HG02840 (cell line): ENCODE data around the gene PCDHB11.
"Not testable (repeated sequence)": the region's sequence is repeated elsewhere in the genome, so short reads cannot be mapped to it uniquely, and the experiment has no call there.

Source experiments
- ATAC-seq: cut with Tn5 transposase; IDR thresholded peaks from one replicate; pipeline ENCODE4 v1.9.1; 2021; ENCODE audit warnings: mild to moderate bottlenecking, moderate library complexity, moderate number of reproducible peaks; ENCODE audit not compliant: unreplicated experiment, low FRiP score

The PCDHB11 gene

DNA sequence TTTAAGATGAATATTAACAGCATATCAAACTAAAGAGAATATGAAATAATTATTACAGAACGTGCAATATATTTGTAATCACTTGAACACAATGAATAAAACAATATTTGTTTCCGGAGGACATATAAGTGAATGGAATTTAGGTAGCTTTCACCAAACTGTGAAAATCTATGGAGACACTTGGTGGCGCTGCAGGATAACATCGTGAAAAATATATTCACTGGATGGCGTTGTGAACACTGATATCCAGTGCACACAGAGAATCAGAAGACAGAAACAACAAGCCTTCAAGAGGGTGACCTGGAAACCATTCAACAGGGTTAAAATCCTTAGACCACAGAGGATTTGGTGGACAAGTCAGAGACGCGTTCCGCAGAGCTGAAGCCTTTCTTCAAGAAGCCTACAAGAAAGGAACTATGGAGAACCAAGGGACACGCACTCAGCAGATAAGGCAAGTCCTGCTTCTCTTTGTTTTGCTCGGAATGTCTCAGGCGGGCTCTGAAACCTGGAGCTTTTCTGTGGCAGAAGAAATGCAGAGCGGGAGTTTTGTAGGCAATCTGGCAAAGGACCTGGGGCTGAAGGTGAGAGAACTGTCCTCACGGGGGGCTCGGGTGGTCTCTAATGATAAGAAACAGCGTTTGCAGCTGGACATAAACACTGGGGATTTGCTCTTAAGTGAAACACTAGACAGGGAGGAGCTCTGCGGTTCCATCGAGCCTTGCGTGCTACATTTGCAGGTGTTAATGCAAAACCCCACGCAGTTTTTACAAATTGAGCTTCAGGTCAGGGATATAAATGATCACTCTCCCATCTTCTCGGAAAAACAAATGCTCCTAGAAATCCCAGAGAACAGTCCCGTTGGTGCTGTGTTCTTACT is at the start of gene PCDHB11:
TSS of gene PCDHB11 (plus strand) at position 269 of the 877 bp plus-strand sequence. CDS start at position 417, 148 bp downstream.
- no peak for ATAC-seq

DNA sequence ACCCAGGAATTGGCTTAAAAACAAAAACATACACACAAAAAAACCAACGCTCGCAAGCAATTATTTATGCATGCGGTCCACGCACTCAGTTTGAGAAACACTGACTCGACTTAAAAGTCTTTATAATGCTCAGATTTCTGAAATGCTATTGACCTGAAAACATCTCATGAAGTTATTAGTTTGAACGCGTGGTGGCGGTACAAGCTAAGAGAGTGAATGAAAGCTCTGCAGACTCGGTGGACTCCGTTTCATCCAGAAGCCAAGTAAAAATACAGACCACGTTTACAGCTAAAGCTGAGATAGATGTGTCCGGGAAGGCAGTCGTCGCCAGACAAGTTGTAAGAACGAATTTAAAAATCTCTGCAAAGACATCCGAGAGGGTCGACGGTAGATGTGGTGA is 49.6 kb upstream of the PCDHB11 start, which contains the start of gene PCDHB6:
TSS of gene PCDHB6 (plus strand) at position 246 of the 400 bp plus-strand sequence. CDS start 201 bp downstream, outside the sequence.
- no peak for ATAC-seq

DNA sequence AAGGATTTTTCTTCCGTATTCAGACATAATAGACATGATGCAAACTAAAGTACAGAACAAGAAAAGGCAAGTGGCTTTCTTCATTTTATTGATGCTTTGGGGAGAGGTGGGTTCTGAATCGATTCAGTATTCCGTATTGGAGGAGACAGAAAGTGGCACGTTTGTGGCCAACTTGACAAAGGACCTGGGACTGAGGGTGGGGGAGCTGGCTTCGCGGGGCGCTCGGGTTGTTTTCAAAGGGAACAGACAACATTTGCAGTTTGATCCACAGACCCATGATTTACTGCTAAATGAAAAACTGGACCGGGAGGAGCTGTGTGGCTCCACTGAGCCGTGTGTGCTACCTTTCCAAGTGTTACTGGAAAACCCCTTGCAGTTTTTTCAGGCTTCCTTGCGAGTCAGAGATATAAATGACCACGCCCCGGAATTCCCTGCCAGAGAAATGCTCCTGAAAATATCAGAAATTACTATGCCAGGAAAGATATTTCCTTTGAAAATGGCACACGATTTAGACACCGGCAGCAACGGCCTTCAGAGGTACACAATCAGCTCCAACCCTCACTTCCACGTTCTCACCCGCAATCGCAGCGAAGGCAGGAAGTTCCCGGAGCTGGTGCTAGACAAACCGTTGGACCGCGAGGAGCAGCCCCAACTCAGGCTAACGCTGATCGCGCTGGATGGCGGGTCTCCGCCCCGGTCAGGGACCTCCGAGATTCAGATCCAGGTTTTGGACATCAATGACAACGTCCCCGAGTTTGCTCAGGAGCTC is 49.0 kb upstream of the PCDHB11 start:
- no peak for ATAC-seq

DNA sequence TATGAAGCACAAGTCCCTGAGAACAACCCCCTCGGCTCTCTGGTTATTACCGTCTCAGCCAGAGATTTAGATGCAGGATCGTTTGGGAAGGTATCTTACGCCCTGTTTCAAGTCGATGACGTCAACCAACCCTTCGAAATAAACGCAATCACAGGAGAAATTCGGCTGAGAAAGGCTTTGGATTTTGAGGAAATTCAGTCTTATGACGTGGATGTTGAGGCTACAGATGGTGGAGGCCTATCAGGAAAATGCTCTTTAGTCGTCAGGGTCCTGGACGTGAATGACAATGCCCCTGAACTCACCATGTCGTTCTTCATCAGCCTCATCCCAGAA is 48.5 kb upstream of the PCDHB11 start:
- ATAC-seq = no peak

DNA sequence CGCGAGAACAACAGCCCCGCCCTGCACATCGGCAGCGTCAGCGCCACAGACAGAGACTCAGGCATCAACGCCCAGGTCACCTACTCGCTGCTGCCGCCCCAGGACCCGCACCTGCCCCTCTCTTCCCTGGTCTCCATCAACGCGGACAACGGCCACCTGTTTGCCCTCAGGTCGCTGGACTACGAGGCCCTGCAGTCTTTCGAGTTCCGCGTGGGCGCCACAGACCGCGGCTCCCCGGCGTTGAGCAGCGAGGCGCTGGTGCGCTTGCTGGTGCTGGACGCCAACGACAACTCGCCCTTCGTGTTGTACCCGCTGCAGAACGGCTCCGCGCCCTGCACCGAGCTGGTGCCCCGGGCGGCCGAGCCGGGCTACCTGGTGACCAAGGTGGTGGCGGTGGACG is 47.8 kb upstream of the PCDHB11 start:
- ATAC-seq = not testable (repeated sequence)

DNA sequence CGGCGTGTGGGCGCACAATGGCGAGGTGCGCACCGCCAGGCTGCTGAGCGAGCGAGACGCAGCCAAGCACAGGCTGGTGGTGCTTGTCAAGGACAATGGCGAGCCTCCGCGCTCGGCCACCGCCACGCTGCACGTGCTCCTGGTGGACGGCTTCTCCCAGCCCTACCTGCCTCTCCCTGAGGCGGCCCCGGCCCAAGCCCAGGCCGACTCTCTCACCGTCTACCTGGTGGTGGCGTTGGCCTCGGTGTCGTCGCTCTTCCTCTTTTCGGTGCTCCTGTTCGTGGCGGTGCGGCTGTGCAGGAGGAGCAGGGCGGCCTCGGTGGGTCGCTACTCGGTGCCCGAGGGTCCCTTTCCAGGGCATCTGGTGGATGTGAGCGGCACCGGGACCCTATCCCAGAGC is 47.3 kb upstream of the PCDHB11 start:
- not testable (repeated sequence) for ATAC-seq

DNA sequence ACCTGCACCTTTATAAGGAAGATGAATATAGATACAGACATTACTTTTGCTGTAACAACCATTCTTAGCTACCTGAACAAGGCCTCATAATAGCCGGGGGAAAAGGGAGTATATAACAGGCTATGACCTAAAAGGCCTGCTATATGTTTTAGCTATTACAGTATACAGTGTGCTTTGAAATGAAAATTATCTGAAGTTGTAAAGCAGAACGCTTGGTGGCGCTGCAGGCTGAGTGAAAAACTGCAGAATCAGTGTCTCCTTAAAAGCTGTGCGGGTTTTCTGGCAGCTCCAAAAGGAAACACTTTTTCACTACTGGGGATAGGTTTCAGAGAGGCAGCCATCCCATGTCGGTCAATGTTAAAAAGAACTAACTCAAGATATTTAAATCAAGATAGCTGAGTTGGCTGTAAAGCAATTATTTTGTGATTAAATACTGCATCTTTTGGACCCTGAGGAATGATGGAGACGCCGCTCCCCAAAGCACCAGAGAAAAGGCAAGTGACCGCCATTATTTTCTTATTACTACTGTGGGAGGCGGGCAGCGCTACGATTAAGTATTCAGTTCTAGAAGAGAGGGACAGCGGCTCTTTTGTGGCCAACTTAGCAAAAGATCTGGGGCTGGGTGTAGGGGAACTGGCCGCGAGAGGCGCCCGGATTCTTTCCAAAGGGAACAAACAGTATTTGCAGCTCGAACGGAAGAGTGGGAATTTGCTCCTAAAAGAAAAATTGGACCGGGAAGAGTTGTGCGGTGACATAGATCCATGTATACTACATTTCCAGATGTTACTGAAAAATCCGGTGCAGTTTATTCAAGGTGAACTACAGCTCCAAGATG is 43.7 kb upstream of the PCDHB11 start:
- no peak for ATAC-seq

- not testable (repeated sequence) for ATAC-seq
Observed at GRCh38 chr5:141157356-141157755, 42.1 kb upstream of the PCDHB11 start.

GRCh38 chr5:141157901-141158300 is 41.5 kb upstream of the PCDHB11 start:
- ATAC-seq = not testable (repeated sequence)

DNA sequence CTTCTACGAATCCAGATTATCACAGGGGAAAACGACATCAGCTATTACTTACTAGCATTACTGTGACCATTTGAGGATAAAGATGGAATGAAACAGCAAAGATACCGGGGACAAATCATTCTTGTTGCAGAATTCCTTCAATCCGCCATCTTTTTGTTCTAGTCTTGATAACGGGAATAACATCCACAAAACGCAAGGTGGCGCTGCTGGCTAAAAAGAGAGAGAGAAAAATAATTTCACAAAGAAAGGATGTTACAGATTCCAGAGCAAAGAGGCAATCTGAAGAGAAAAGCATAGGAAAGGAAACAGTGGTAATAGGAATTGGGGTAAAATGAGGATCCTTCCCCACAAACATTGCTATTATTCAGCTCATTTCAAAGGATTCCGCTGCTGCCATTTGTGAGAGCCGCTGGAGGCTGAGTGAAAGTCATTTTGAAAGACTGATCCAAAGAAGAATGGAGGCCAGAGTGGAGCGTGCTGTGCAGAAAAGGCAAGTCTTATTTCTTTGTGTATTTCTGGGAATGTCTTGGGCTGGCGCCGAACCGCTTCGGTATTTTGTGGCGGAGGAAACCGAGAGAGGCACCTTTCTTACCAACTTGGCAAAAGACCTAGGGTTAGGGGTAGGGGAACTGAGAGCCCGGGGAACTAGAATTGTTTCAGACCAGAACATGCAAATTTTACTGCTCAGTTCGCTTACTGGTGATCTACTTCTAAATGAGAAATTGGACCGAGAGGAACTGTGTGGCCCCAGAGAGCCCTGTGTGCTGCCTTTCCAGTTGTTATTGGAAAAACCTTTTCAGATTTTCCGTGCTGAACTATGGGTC is 26.8 kb upstream of the PCDHB11 start, which contains the start of gene PCDHB7:
TSS of gene PCDHB7 (plus strand) at position 264 of the 824 bp plus-strand sequence. CDS start at position 456, 192 bp downstream.
- ATAC-seq = no peak

GRCh38 chr5:141174291-141175104 is 24.9 kb upstream of the PCDHB11 start:
- ATAC-seq = not testable (repeated sequence)

GRCh38 chr5:141175933-141176332 is 23.5 kb upstream of the PCDHB11 start:
- no peak for ATAC-seq

DNA sequence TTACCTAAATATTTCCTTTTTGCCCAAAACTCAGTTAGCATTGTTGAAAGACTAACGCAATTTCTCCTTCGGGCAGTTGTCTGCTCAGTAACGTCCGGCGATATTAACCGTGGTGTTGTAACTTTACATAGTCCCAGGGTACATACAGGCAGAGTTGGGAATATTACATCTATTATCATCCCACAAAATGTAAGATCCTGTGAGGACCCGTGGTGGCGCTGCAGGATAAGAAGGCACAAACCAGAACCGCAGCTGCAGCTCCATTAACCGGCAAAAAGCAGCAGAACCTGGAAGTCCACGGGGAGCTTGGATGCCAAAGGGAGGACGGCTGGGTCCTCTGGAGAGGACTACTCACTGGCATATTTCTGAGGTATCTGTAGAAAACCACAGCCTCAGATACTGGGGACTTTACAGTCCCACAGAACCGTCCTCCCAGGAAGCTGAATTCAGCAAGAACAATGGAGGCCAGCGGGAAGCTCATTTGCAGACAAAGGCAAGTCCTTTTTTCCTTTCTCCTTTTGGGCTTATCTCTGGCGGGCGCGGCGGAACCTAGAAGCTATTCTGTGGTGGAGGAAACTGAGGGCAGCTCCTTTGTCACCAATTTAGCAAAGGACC is 21.7 kb upstream of the PCDHB11 start, which contains the start of gene PCDHB8:
TSS of gene PCDHB8 (plus strand) at position 214 of the 615 bp plus-strand sequence. CDS start at position 459, 245 bp downstream.
- not testable (repeated sequence) for ATAC-seq

DNA sequence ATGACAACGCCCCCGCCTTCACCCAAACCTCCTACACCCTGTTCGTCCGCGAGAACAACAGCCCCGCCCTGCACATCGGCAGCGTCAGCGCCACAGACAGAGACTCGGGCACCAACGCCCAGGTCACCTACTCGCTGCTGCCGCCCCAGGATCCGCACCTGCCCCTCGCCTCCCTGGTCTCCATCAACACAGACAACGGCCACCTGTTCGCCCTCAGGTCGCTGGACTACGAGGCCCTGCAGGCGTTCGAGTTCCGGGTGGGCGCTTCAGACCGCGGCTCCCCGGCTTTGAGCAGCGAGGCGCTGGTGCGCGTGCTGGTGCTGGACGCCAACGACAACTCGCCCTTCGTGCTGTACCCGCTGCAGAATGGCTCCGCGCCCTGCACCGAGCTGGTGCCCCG is 20.1 kb upstream of the PCDHB11 start:
- not testable (repeated sequence) for ATAC-seq

DNA sequence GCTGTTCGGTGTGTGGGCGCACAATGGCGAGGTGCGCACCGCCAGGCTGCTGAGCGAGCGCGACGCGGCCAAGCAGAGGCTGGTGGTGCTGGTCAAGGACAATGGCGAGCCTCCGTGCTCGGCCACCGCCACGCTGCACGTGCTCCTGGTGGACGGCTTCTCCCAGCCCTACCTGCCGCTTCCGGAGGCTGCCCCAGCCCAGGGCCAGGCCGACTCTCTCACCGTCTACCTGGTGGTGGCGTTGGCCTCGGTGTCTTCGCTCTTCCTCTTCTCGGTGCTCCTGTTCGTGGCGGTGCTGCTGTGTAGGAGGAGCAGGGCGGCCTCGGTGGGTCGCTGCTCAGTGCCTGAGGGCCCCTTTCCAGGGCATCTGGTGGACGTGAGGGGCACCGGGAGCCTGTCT is 19.6 kb upstream of the PCDHB11 start:
- not testable (repeated sequence) for ATAC-seq

DNA sequence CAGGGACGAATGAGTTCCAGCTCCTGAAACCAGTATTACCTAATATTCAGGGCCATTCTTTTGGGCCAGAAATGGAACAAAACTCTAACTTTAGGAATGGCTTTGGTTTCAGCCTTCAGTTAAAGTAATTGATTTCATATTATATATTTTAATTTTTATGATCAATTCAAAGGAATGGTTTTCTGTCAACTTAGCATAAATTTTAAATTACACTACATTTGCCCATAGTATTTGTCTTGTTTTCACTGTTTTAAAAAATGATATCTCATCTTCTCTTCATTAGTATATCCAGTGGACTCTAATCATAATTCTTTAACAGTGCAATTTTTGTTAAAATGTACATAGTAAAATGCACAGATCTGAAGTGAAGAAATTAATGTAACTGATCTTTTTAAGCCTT is 19.1 kb upstream of the PCDHB11 start:
- no peak for ATAC-seq

GRCh38 chr5:141182248-141182647 is 17.2 kb upstream of the PCDHB11 start, which contains the start of gene PCDHB16:
TSS of gene PCDHB16 (plus strand) at chr5:141182387. CDS start at chr5:141182560, 173 bp downstream.
- ATAC-seq = no peak
